GM23338 (cell line): ENCODE measurements around the gene SEPTIN7. TPM values are rescaled to one million over a fixed set of nuclear protein-coding genes. Genes with fewer than 3 reads are reported as not detected.

Experiments used
- ATAC-seq: fragments of 200-7000 bp; cut with Tn5 transposase; 3 replicates; pipeline ENCODE4 v1.9.1; 2020
- DNase-seq: peaks from one replicate; pipeline ENCODE4 v3.0.0-alpha.2; 2015; ENCODE audit warnings: low spot score
- H2AFZ ChIP-seq: fragments of 200-600 bp; sonication (generic); 2 replicates; pipeline ENCODE4 v1.8.0; 2016; ENCODE audit warnings: antibody characterized with exemption, mild to moderate bottlenecking, moderate library complexity
- H3F3A ChIP-seq: fragments of 200-600 bp; sonication (generic); replicated peaks from 2 replicates; pipeline ENCODE4 v1.8.0; 2017; ENCODE audit warnings: antibody characterized with exemption, mixed run types, low read depth
- H3K27ac ChIP-seq: fragments of 200-600 bp; sonication (generic); 2 replicates; pipeline ENCODE4 v1.6.1; 2016; ENCODE audit warnings: low read depth
- H3K27me3 ChIP-seq: fragments of 200-600 bp; sonication (generic); 2 replicates; pipeline ENCODE4 v1.8.0; 2016; ENCODE audit warnings: mild to moderate bottlenecking, mixed run types, moderate library complexity; ENCODE audit not compliant: insufficient read depth
- H3K36me3 ChIP-seq: fragments of 200-600 bp; sonication (generic); 2 replicates; pipeline ENCODE4 v1.8.0; 2016; ENCODE audit warnings: mild to moderate bottlenecking; ENCODE audit not compliant: insufficient read depth
- H3K4me1 ChIP-seq: fragments of 200-600 bp; sonication (generic); 2 replicates; pipeline ENCODE4 v1.8.0; 2016; ENCODE audit warnings: mild to moderate bottlenecking, moderate library complexity; ENCODE audit not compliant: insufficient read depth
- H3K4me2 ChIP-seq: fragments of 200-600 bp; sonication (generic); 2 replicates; pipeline ENCODE4 v1.7.1; 2017; ENCODE audit warnings: mixed run types
- H3K4me3 ChIP-seq: fragments of 200-600 bp; sonication (generic); 2 replicates; pipeline ENCODE4 v1.6.1; 2016; ENCODE audit warnings: mixed run types
- H3K79me2 ChIP-seq: fragments of 200-600 bp; sonication (generic); replicated peaks from 2 replicates; pipeline ENCODE4 v1.8.0; 2017; ENCODE audit warnings: mild to moderate bottlenecking; ENCODE audit not compliant: insufficient read depth
- H3K9me2 ChIP-seq: fragments of 200-600 bp; sonication (generic); 2 replicates; pipeline ENCODE4 v1.8.0; 2017; ENCODE audit not compliant: insufficient read depth
- H4K20me1 ChIP-seq: fragments of 200-600 bp; sonication (generic); replicated peaks from 2 replicates; pipeline ENCODE4 v1.8.0; 2017; ENCODE audit warnings: mild to moderate bottlenecking; ENCODE audit not compliant: insufficient read depth
- H3K27ac Mint-ChIP-seq: 2 replicates; pipeline ENCODE4 v1.8.0; 2020; ENCODE audit warnings: inconsistent platforms, mild to moderate bottlenecking, moderate library complexity, mixed read lengths
- H3K27me3 Mint-ChIP-seq: 3 replicates; pipeline ENCODE4 v1.8.0; 2022; ENCODE audit warnings: low read depth, mild to moderate bottlenecking, moderate library complexity, mixed read lengths, inconsistent platforms; ENCODE audit not compliant: insufficient read depth, poor library complexity
- H3K36me3 Mint-ChIP-seq: 3 replicates; pipeline ENCODE4 v1.8.0; 2021; ENCODE audit warnings: low read depth, mild to moderate bottlenecking, inconsistent platforms, moderate library complexity, mixed read lengths
- H3K4me1 Mint-ChIP-seq: 3 replicates; pipeline ENCODE4 v1.8.0; 2020; ENCODE audit warnings: mild to moderate bottlenecking, inconsistent platforms, mixed read lengths
- H3K4me3 Mint-ChIP-seq: 3 replicates; pipeline ENCODE4 v1.8.0; 2021; ENCODE audit warnings: moderate library complexity, mild to moderate bottlenecking, inconsistent platforms, mixed read lengths
- H3K9me3 Mint-ChIP-seq: 3 replicates; pipeline ENCODE4 v1.8.0; 2020; ENCODE audit warnings: moderate library complexity, mild to moderate bottlenecking, inconsistent platforms, mixed read lengths
- CTCF ChIP-seq, 2 experiments: fragments of 200-600 bp in 1 of 2; sonication (generic) in 1 of 2; conservative IDR thresholded peaks; 2 replicates each; pipeline versions ENCODE4 v1.5.1 to v1.6.1; 2016 to 2017; ENCODE audit warnings: antibody characterized with exemption in 2 of 2, low read depth in 2 of 2, mild to moderate bottlenecking in 2 of 2, moderate library complexity in 1 of 2
- ETS1 ChIP-seq: IDR thresholded peaks from 2 replicates; pipeline ENCODE4 v1.6.1; 2016; ENCODE audit warnings: antibody characterized with exemption
- EZH2 ChIP-seq: fragments of 200-600 bp; sonication (generic); IDR thresholded peaks from one replicate; pipeline ENCODE4 v1.8.0; 2017; ENCODE audit warnings: antibody characterized with exemption, mild to moderate bottlenecking, low read depth; ENCODE audit not compliant: unreplicated experiment
- EZH2phosphoT487 ChIP-seq: fragments of 200-600 bp; sonication (generic); IDR thresholded peaks from one replicate; pipeline ENCODE4 v1.8.1; 2018; ENCODE audit warnings: antibody characterized with exemption; ENCODE audit not compliant: unreplicated experiment
- JUNB ChIP-seq: IDR thresholded peaks from one replicate; pipeline ENCODE4 v1.6.1; 2016; ENCODE audit warnings: antibody characterized with exemption; ENCODE audit not compliant: unreplicated experiment
- NANOG ChIP-seq: IDR thresholded peaks from 2 replicates; pipeline ENCODE4 v1.6.1; 2016; ENCODE audit warnings: antibody characterized with exemption, borderline replicate concordance
- POLR2AphosphoS5 ChIP-seq: IDR thresholded peaks from 2 replicates; pipeline ENCODE4 v1.6.1; 2016; ENCODE audit warnings: antibody characterized with exemption, low read depth
- REST ChIP-seq: IDR thresholded peaks from one replicate; pipeline ENCODE4 v1.6.1; 2018; ENCODE audit warnings: antibody characterized with exemption; ENCODE audit not compliant: unreplicated experiment
- STAT1 ChIP-seq: IDR thresholded peaks from one replicate; pipeline ENCODE4 v1.6.1; 2016; ENCODE audit warnings: antibody characterized with exemption; ENCODE audit not compliant: unreplicated experiment
- ZNF114 ChIP-seq: fragments of 250-450 bp; sonication (Bioruptor Pico); IDR thresholded peaks from 2 replicates; pipeline ENCODE4 v1.5.0; 2020; ENCODE audit warnings: mild to moderate bottlenecking, moderate library complexity
- ZNF331 ChIP-seq: fragments of 250-450 bp; sonication (Bioruptor Pico); IDR thresholded peaks from 2 replicates; pipeline ENCODE4 v1.5.0; 2020; ENCODE audit warnings: low read depth, mild to moderate bottlenecking, moderate library complexity
- ZNF462 ChIP-seq: fragments of 250-450 bp; sonication (Bioruptor Pico); IDR thresholded peaks from 2 replicates; pipeline ENCODE4 v1.5.0; 2020; ENCODE audit warnings: mild to moderate bottlenecking, moderate library complexity
- polyA plus RNA-seq: library from polyadenylated mRNA; unstranded; fragments of >200 nt; fragmentation: Nextera tagmentation; extraction: Ambion mirVana; gene quantifications from 2 replicates; pipeline ENCODE4 v1.2.1, GENCODE V29; 2016
- total RNA-seq: library from RNA; depleted of rRNA; stranded (reverse); fragments of >200 nt; shearing (Covaris generic); gene quantifications from 2 replicates; pipeline ENCODE4 v1.2.3, GENCODE V29; 2014

SEPTIN7 gene
- total and polyA plus RNA-seq, 2 experiments from 2014 or later = 210 to 499 TPM

- no peak for TF ChIP-seq ZNF331 (CRISPR knock-in tag)
- TF ChIP-seq POLR2AphosphoS5 = no peak
- TF ChIP-seq NANOG = no peak
Measured at GRCh38 chr7:35819954-35820703, 19.3 kb downstream of the SEPTIN7 start (continued).

GRCh38 chr7:35820858-35821257 is 20.0 kb downstream of the SEPTIN7 start:
- no peak overlapping the region for H3K4me3 ChIP-seq
- no peaks in the 10 kb centered on the region for H3K9me2 ChIP-seq
- peaks cover 26% of the 10 kb centered on the region; the same call in 1 of the 2 replicates for H4K20me1 ChIP-seq
- no peak overlapping the region for H3K4me2 ChIP-seq
- TF ChIP-seq EZH2 (no peak), REST (no peak), ZNF114 (CRISPR knock-in tag) (no peak), STAT1 (no peak), CTCF (conservative IDR thresholded peaks at IDR 0.05; ENCODE audit: low read depth in 2 of 2) (no peak), ETS1 (no peak), ZNF462 (no peak), EZH2phosphoT487 (no peak), POLR2AphosphoS5 (no peak), ZNF331 (CRISPR knock-in tag) (no peak), NANOG (no peak), JUNB (no peak)
- Mint-ChIP-seq H3K9me3 (peaks cover 6% of the 10 kb centered on the region; the same call in 1 of the 3 replicates), H3K4me3 (no peak overlapping the region), H3K36me3 (peaks cover 16% of the 10 kb centered on the region), H3K27me3 (peaks cover 1% of the 10 kb centered on the region), H3K27ac (no peak overlapping the region), H3K4me1 (peaks cover 48% of the 10 kb centered on the region)
- no peaks in the 10 kb centered on the region for H3K36me3 ChIP-seq
- H3K4me1 ChIP-seq = peaks cover 25% of the 10 kb centered on the region
- no peaks in the 10 kb centered on the region for H3K27me3 ChIP-seq
- DNase-seq = no peak
- H3K27ac ChIP-seq = no peak overlapping the region
- ATAC-seq = no peak
- H3F3A ChIP-seq = no peaks in the 10 kb centered on the region
- peaks cover 100% of the 10 kb centered on the region for H3K79me2 ChIP-seq
- no peak overlapping the region for H2AFZ ChIP-seq
